AG10803 (cell line): ENCODE data around the gene GALNT7.

Experiments
- DNase-seq: peaks from one replicate; pipeline ENCODE4 v3.0.0; 2010; ENCODE audit warnings: low read depth
- H3K4me3 ChIP-seq: 2 replicates; pipeline ENCODE4 v1.5.1; 2011; ENCODE audit warnings: mild to moderate bottlenecking, low read length, control low read depth
- TF ChIP-seq, protein P1 (sequence below): conservative IDR thresholded peaks from 2 replicates; pipeline ENCODE4 v1.5.1; 2011; ENCODE audit warnings: mild to moderate bottlenecking, low read length, control low read depth, inconsistent platforms

Gene GALNT7

DNA sequence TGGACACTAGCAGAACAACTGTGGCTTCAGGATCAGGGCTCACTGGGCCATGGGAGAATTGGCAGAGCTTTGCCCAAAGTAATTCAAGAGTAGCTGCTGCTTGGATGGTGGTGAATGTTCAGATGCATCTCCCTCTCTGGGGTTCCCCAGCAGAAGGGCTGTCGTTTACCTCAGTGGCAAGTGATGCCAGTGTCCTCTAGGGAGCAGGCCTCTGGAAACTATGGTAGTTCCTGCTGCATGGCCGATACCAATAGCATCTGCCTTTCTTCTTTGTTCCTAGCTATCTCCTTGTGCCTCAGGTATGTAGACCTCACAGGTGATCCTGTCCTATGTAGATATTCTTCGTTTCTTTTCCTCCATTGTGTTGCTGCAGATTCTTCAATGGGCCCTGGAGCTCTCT, 139.2 kb downstream of the GALNT7 start:
- DNase-seq: no peak
- TF ChIP-seq, protein P1, sequence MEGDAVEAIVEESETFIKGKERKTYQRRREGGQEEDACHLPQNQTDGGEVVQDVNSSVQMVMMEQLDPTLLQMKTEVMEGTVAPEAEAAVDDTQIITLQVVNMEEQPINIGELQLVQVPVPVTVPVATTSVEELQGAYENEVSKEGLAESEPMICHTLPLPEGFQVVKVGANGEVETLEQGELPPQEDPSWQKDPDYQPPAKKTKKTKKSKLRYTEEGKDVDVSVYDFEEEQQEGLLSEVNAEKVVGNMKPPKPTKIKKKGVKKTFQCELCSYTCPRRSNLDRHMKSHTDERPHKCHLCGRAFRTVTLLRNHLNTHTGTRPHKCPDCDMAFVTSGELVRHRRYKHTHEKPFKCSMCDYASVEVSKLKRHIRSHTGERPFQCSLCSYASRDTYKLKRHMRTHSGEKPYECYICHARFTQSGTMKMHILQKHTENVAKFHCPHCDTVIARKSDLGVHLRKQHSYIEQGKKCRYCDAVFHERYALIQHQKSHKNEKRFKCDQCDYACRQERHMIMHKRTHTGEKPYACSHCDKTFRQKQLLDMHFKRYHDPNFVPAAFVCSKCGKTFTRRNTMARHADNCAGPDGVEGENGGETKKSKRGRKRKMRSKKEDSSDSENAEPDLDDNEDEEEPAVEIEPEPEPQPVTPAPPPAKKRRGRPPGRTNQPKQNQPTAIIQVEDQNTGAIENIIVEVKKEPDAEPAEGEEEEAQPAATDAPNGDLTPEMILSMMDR: no peak

DNA sequence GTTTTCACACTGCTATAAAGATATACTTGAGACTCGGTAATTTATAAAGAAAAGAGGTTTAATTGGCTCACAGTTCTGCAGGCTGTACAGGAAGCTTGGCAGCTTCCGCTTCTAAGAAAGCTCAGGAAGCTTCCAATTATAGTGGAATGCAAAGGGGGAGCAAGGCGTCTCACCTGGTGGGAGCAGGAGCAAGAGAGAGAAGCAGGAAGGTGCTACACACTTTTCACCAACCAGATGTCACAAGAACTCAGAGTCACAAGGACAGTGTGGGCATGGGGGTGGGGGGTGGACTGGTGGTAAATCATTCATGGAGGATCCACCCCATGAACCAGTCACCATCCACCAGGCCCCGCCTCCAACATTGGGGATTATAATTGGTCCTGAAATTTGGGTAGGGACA, 142.8 kb downstream of the GALNT7 start:
- no peak for DNase-seq
- no peak overlapping the region for H3K4me3 ChIP-seq
- TF ChIP-seq, protein P1: no peak

More for the DNA sequence above, 139.2 kb downstream of the GALNT7 start:
- H3K4me3 ChIP-seq: no peak overlapping the region

DNA sequence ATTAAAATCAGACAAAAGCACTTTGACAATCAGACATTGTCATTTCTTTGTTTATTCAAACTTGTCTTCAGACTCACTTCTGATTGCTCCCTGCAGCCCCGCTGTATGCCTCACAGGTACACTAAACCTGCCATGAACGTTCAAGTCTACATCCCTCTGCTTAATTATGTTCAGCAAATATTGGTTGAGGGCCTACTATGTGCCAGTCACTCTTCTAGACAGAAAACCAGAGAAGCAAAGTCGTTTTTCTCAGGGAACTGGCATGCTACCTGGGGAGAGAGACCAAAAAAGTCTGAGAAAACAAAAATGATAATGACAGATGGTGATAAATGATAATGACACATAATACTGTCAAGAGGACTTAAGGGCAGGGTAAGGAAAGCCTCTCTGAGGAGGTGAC, 146.1 kb downstream of the GALNT7 start:
- TF ChIP-seq, protein P1: no peak
- no peak for DNase-seq
- H3K4me3 ChIP-seq: no peak overlapping the region

DNA sequence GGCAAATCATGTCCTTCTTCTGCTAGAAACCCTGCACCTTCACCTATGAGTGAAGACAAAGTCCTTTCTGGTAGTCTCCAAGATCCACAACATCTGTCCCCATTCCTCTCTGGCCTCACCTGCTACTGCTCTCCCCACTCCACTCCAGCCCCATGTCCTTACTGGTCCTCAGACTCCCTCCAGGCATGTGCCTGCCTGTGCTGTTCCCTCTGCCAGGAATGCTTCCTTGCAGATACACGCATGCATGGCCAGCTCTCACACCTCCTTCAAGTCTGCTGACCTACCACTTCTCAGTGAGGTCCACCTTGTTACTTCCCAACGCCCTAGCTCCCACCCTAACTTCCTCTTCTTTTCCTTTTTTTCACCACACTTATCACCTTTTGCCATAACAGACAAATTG, 147.4 kb downstream of the GALNT7 start:
- TF ChIP-seq, protein P1: no peak
- no peak overlapping the region for H3K4me3 ChIP-seq
- DNase-seq: no peak

DNA sequence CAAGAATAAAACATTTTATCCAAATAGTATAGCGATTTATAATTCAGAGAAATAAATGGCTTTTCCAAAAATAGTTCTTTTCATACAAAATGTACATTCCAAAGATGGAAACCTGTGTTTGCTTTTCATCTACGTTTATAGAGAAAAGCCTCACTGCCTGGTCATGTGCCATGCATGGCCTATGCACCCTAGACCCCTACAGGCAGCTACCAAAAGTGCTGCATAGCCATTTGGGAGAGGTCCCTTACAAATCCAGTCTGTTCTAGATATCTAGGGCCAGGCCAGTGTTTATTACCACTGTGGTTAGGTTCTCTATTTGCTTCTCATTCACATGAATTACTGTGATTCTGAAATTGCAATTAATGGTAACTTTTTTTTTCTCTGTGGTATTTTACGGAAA, 148.4 kb downstream of the GALNT7 start:
- no peak overlapping the region for H3K4me3 ChIP-seq
- TF ChIP-seq, protein P1: no peak
- no peak for DNase-seq

DNA sequence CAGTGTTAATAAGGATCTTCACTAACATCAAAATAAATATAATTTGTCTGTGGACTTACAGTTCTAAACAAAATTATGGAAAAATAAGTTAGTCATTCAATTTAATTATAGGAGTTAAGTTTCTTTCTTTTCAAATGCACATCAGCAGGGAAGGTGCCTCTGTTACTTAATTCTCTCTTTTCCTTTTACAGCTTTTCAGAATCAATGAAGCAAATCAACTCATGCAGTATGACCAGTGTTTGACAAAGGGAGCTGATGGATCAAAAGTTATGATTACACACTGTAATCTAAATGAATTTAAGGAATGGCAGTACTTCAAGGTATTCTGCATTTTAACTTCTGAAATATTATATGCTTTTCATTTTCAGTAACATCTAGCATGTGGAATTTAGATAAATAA, 149.6 kb downstream of the GALNT7 start:
- DNase-seq: no peak
- H3K4me3 ChIP-seq: no peak overlapping the region
- TF ChIP-seq, protein P1: no peak

DNA sequence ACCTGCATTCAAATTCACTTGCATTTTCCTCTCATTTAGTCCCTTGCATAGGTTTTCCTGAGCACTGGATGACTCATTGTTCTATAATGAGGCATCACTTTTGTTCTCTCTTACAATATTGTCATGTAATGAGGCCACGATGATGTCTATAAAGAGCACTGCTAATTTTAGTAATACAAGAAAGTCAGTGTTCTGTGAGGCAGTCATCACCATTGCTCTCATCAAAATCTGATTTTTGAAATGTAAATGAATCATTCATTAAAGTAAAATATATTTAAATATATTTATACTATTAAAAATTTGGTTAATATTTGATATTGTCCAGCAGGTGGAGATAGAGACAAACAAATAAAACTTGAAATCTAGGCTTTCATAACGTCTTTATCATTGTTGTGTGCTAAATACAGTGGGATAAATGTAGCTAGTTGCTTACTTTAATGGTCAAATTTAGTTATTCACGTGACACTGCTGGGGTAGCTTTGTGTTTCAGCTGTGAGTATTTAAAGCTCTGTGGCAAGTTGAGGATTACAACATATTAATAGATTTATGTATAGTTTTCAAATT, 150.1 kb downstream of the GALNT7 start:
- TF ChIP-seq, protein P1: peak; percentile 43
- no peak overlapping the region for H3K4me3 ChIP-seq
- peak; percentile 60 for DNase-seq
